CD8-positive, alpha-beta memory T cell (primary cell): ENCODE measurements around the gene DAG1. TPM values are rescaled to one million over a fixed set of nuclear protein-coding genes. Genes with fewer than 3 reads are reported as not detected.

Source experiments
- CTCF ChIA-PET: fragments of 350-600 bp; sonication (Branson Sonifier 250); formaldehyde crosslinking; loops from one replicate; lab custom pipeline; 2021; ENCODE audit warnings: antibody characterized with exemption; lab: Charles Lee
- POLR2A ChIA-PET: fragments of 350-600 bp; sonication (Branson Sonifier 250); formaldehyde crosslinking; loops from one replicate; lab custom pipeline; 2021; ENCODE audit warnings: antibody characterized with exemption; lab: Charles Lee
- DNase-seq, 5 donors: peaks; one replicate each; pipeline versions ENCODE4 v3.0.0 to v3.0.0-alpha.2; 2020 to 2022; ENCODE audit warnings: mixed read lengths in 1 of 5
- H3K27ac ChIP-seq: one replicate; pipeline ENCODE4 v1.7.0; 2013; ENCODE audit warnings: low read depth, mild to moderate bottlenecking, low read length, moderate library complexity
- H3K27me3 ChIP-seq: 2 replicates; pipeline ENCODE4 v1.7.0; 2013; ENCODE audit warnings: low read length, mild to moderate bottlenecking; ENCODE audit not compliant: insufficient read depth, poor library complexity, severe bottlenecking
- H3K36me3 ChIP-seq: 2 replicates; pipeline ENCODE4 v1.7.0; 2013; ENCODE audit warnings: mild to moderate bottlenecking, low read length, moderate library complexity; ENCODE audit not compliant: insufficient read depth
- H3K4me1 ChIP-seq: 2 replicates; pipeline ENCODE4 v1.7.0; 2013; ENCODE audit warnings: mild to moderate bottlenecking, low read length, moderate library complexity; ENCODE audit not compliant: insufficient read depth
- H3K4me3 ChIP-seq: 2 replicates; pipeline ENCODE4 v1.7.0; 2013; ENCODE audit warnings: mild to moderate bottlenecking, low read length
- H3K9me3 ChIP-seq: 2 replicates; pipeline ENCODE4 v1.7.0; 2013; ENCODE audit warnings: mild to moderate bottlenecking, low read length
- H3K27ac Mint-ChIP-seq, 8 donors: one replicate each; pipeline ENCODE4 v1.8.0; 2020 to 2021; ENCODE audit warnings: mixed read lengths in 8 of 8, mild to moderate bottlenecking in 6 of 8, inconsistent platforms in 3 of 8, moderate library complexity in 3 of 8
- H3K27me3 Mint-ChIP-seq, 2 donors: one replicate each; pipeline ENCODE4 v1.8.0; 2020 to 2021; ENCODE audit warnings: mixed read lengths in 2 of 2, mild to moderate bottlenecking in 1 of 2, moderate library complexity in 1 of 2
- H3K36me3 Mint-ChIP-seq, 3 donors: one replicate each; pipeline ENCODE4 v1.8.0; 2020 to 2021; ENCODE audit warnings: mixed read lengths in 3 of 3, inconsistent platforms in 1 of 3, mild to moderate bottlenecking in 1 of 3
- H3K4me1 Mint-ChIP-seq, 3 donors: one replicate each; pipeline ENCODE4 v1.8.0; 2020 to 2021; ENCODE audit warnings: mixed read lengths in 3 of 3, inconsistent platforms in 1 of 3, mild to moderate bottlenecking in 1 of 3
- H3K4me3 Mint-ChIP-seq, 7 donors: one replicate each; pipeline ENCODE4 v1.8.0; 2020 to 2021; ENCODE audit warnings: mixed read lengths in 7 of 7, mild to moderate bottlenecking in 6 of 7, moderate library complexity in 4 of 7, inconsistent platforms in 2 of 7
- H3K9me3 Mint-ChIP-seq, 5 donors: one replicate each; pipeline ENCODE4 v1.8.0; 2020 to 2022; ENCODE audit warnings: mixed read lengths in 5 of 5, mild to moderate bottlenecking in 3 of 5, moderate library complexity in 2 of 5, inconsistent platforms in 1 of 5
- polyA plus RNA-seq: library from polyadenylated mRNA; unstranded; fragments of 300-500 nt; fragmentation: Illumina TruSeq; gene quantifications from one replicate; pipeline ENCODE4 v1.2.3, GENCODE V29; 2021
- total RNA-seq, 2 experiments: library from RNA; stranded (reverse); gene quantifications; one replicate each; pipeline ENCODE4 v1.2.3, GENCODE V29; 2021

Gene DAG1
- total and polyA plus RNA-seq, 3 experiments from 2014 or later, result 7.5 to 21.2 (median 20.9) TPM

DNA sequence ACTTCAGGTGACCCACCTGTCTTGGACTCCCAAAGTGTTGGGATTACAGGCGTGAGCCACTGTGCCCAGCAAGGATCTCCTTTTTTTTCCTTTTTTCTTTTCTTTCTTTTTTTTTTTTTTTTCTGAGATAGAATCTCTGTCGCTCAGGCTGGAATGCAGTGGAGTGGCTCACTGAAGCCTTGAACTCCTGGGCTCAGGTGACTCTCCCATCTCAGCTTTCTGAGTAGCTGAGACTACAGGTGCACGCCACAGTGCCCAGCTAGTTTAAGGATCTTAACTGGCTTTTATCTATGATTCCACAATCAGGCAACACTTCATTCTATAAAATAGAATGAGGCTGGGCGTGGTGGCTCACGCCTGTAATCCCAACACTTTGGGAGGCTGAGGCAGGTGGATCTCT, 24.7 kb upstream of the DAG1 start:
- H3K27me3 Mint-ChIP-seq, result no peaks in the 10 kb centered on the region
- no peak for DNase-seq
- H3K9me3 Mint-ChIP-seq, result no peaks in the 10 kb centered on the region
- H3K4me1 Mint-ChIP-seq, result peaks cover 10 to 18% (median 12%) of the 10 kb centered on the region in 3 donors
- POLR2A ChIA-PET, result interaction anchor here (0.6 kb wide), 1 partner anchor 304 kb away, joined by 6 read pairs; no protein-coding TSS in a partner anchor
- Histone ChIP-seq H3K9me3 (no peaks in the 10 kb centered on the region), H3K27ac (no peak overlapping the region), H3K4me3 (no peak overlapping the region), H3K4me1 (peaks cover 20% of the 10 kb centered on the region), H3K27me3 (no peaks in the 10 kb centered on the region), H3K36me3 (no peaks in the 10 kb centered on the region)
- CTCF ChIA-PET, result interaction anchor here (0.6 to 3.1 kb wide), 5 partner anchors 30 to 274 kb away, joined by 3 to 27 read pairs (median 4); partner anchors contain the start of genes KLHDC8B and USP4
- H3K36me3 Mint-ChIP-seq, result no peaks in the 10 kb centered on the region
- no peak overlapping the region for H3K4me3 Mint-ChIP-seq
- peak overlapping the region in 3 of 8 donors; percentile 35 to 95 (median 60) for H3K27ac Mint-ChIP-seq

DNA sequence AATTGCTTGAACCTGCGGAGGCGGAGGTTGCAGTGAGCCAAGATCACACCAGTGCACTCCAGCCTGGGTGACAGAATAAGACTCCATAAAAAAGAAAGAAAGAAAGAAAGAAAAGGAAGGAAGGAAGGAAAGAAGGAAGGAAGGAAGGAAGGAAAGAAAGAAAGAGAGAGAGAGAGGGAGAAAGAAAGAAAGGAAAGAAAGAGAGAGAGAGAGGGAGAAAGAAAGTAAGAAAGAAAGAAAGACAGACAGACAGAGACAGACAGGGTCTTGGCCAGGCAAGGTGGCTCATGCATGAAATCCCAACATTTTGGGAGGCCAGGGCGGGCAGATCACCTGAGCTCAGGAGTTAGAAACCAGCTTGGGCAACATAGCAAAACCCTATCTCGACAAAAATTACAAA, 16.4 kb upstream of the DAG1 start:
- POLR2A ChIA-PET, result interaction anchor here (0.9 kb wide), 1 partner anchor 16 kb away, joined by 4 read pairs; no protein-coding TSS in a partner anchor
- Mint-ChIP-seq H3K27me3 (no peaks in the 10 kb centered on the region), H3K4me1 (peaks cover 4 to 5% (median 4%) of the 10 kb centered on the region in 3 donors), H3K36me3 (no peaks in the 10 kb centered on the region), H3K27ac (peak overlapping the region in 1 of 8 donors; percentile 4), H3K9me3 (no peaks in the 10 kb centered on the region), H3K4me3 (no peak overlapping the region)
- H3K9me3 ChIP-seq, result no peaks in the 10 kb centered on the region
- H3K4me3 ChIP-seq, result no peak overlapping the region
- DNase-seq, result no peak
- no peaks in the 10 kb centered on the region for H3K27me3 ChIP-seq
- H3K36me3 ChIP-seq, result no peaks in the 10 kb centered on the region
- CTCF ChIA-PET, result interaction anchor here (0.9 to 2.6 kb wide), 3 partner anchors 14 to 114 kb away, joined by 4 to 11 read pairs (median 4); partner anchors contain the start of gene USP4
- no peak overlapping the region for H3K27ac ChIP-seq
- no peaks in the 10 kb centered on the region for H3K4me1 ChIP-seq

GRCh38 chr3:49454458-49454857, 15.6 kb upstream of the DAG1 start:
- DNase-seq, result no peak
- H3K27me3 Mint-ChIP-seq, result no peaks in the 10 kb centered on the region
- no peak overlapping the region for H3K4me3 Mint-ChIP-seq
- no peaks in the 10 kb centered on the region for H3K9me3 ChIP-seq
- no peak overlapping the region for H3K4me3 ChIP-seq
- no peaks in the 10 kb centered on the region for H3K27me3 ChIP-seq
- no peaks in the 10 kb centered on the region for H3K9me3 Mint-ChIP-seq
- H3K27ac ChIP-seq, result no peak overlapping the region
- H3K36me3 Mint-ChIP-seq, result no peaks in the 10 kb centered on the region
- no peaks in the 10 kb centered on the region for H3K4me1 Mint-ChIP-seq
- CTCF ChIA-PET, result interaction anchor here (0.9 to 2.6 kb wide), 2 partner anchors 13 to 114 kb away, joined by 4 to 11 read pairs; partner anchors contain the start of gene USP4
- POLR2A ChIA-PET, result interaction anchor here (0.9 kb wide), 1 partner anchor 15 kb away, joined by 4 read pairs; no protein-coding TSS in a partner anchor
- no peaks in the 10 kb centered on the region for H3K4me1 ChIP-seq
- H3K27ac Mint-ChIP-seq, result peak overlapping the region in 3 of 8 donors; percentile 2 to 79 (median 61)
- no peaks in the 10 kb centered on the region for H3K36me3 ChIP-seq

GRCh38 chr3:49454898-49455681, 15.0 kb upstream of the DAG1 start:
- no peak for DNase-seq
- H3K36me3 ChIP-seq, result no peaks in the 10 kb centered on the region
- POLR2A ChIA-PET, result no interaction called here
- no peaks in the 10 kb centered on the region for H3K4me1 ChIP-seq
- no peak overlapping the region for H3K4me3 ChIP-seq
- no peaks in the 10 kb centered on the region for H3K27me3 ChIP-seq
- Mint-ChIP-seq H3K27me3 (no peaks in the 10 kb centered on the region), H3K9me3 (no peaks in the 10 kb centered on the region), H3K27ac (peak overlapping the region in 1 of 8 donors; percentile 12), H3K36me3 (no peaks in the 10 kb centered on the region), H3K4me3 (no peak overlapping the region), H3K4me1 (no peaks in the 10 kb centered on the region)
- no peaks in the 10 kb centered on the region for H3K9me3 ChIP-seq
- CTCF ChIA-PET, result interaction anchor here (2.6 kb wide), 1 partner anchor 115 kb away, joined by 11 read pairs; the partner anchor contains the start of gene USP4
- H3K27ac ChIP-seq, result no peak overlapping the region

DNA sequence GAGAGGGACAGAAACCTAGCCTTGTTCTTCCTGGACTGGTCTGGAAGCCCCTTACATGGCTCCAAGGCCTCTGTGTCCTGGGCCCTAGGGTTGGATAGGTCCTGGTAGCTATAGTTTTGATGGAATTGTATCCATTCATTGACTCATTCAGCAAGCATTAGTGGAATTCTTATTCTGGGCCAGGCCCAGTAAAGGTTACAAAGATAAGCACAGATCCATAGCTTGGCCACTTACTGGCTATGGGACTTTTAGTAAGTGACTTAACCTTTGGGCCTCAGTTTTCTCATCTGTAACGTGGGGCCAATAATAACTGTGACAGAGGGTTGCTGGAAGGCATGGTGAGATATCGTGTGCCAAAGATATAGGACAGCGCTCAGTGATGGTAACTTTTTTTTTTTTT, 13.6 kb upstream of the DAG1 start:
- Mint-ChIP-seq H3K9me3 (no peaks in the 10 kb centered on the region), H3K27ac (no peak overlapping the region), H3K27me3 (no peaks in the 10 kb centered on the region), H3K4me3 (no peak overlapping the region), H3K36me3 (no peaks in the 10 kb centered on the region), H3K4me1 (no peaks in the 10 kb centered on the region)
- DNase-seq, result no peak
- no peaks in the 10 kb centered on the region for H3K9me3 ChIP-seq
- no peak overlapping the region for H3K4me3 ChIP-seq
- H3K27ac ChIP-seq, result no peak overlapping the region
- ChIA-PET CTCF (interaction anchor here (0.6 kb wide), 1 partner anchor 116 kb away, joined by 3 read pairs; the partner anchor contains the start of gene USP4), POLR2A (no interaction called here)
- no peaks in the 10 kb centered on the region for H3K4me1 ChIP-seq
- no peaks in the 10 kb centered on the region for H3K27me3 ChIP-seq
- no peaks in the 10 kb centered on the region for H3K36me3 ChIP-seq

DNA sequence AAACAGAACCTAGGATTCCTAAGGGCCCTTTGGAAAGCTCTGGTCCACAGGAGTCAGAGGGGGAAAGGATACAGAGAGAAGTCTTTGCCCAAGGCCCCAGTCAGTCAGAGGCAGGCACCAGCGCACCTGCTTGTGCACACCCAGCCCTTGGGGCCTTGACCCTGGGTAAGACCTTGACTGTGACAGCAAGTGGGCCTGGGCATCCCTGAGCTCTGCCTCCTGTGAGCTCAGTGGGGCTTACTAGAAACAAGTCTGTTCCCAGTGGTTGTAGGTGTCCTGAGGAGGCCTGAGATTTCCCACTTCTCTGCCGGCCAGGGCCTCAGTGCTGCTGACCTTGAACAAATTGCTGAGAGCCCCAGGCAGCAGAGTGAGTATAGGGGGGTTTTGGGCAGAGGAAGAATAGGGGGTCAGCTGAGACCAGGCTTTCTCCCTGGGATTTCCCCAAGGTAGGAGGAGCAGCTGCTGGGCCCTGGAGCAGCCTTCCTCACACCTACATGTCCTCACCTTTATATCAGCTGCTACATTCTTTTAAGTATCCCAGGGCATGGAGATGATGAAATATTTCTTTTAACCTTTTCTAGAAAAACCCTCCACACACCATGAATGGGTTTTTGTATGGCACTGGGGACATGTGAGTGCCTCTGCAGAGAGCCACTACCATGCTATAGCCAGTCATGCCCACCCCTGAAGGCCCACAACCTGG, 9.7 kb upstream of the DAG1 start:
- H3K27ac Mint-ChIP-seq, result peak overlapping the region in 1 of 8 donors; percentile 54
- no peaks in the 10 kb centered on the region for H3K36me3 Mint-ChIP-seq
- CTCF ChIA-PET, result interaction anchor here (2.0 to 2.3 kb wide), 2 partner anchors 11 to 120 kb away, joined by 4 to 8 read pairs; partner anchors contain the start of gene USP4
- H3K27me3 Mint-ChIP-seq, result no peaks in the 10 kb centered on the region
- no peaks in the 10 kb centered on the region for H3K4me1 ChIP-seq
- no peak for DNase-seq
- H3K4me3 Mint-ChIP-seq, result no peak overlapping the region
- H3K4me3 ChIP-seq, result no peak overlapping the region
- POLR2A ChIA-PET, result no interaction called here
- no peak overlapping the region for H3K27ac ChIP-seq
- H3K36me3 ChIP-seq, result no peaks in the 10 kb centered on the region
- H3K9me3 ChIP-seq, result no peaks in the 10 kb centered on the region
- H3K4me1 Mint-ChIP-seq, result no peaks in the 10 kb centered on the region
- H3K27me3 ChIP-seq, result no peaks in the 10 kb centered on the region
- H3K9me3 Mint-ChIP-seq, result no peaks in the 10 kb centered on the region

- no peak overlapping the region for H3K4me3 Mint-ChIP-seq
- H3K27ac Mint-ChIP-seq, result no peak overlapping the region
- no peaks in the 10 kb centered on the region for H3K36me3 ChIP-seq
- H3K27ac ChIP-seq, result no peak overlapping the region
- no peaks in the 10 kb centered on the region for H3K27me3 ChIP-seq
- no peaks in the 10 kb centered on the region for H3K9me3 Mint-ChIP-seq
- H3K4me1 Mint-ChIP-seq, result no peaks in the 10 kb centered on the region
- no peaks in the 10 kb centered on the region for H3K9me3 ChIP-seq
- DNase-seq, result no peak
- no peaks in the 10 kb centered on the region for H3K4me1 ChIP-seq
- H3K36me3 Mint-ChIP-seq, result no peaks in the 10 kb centered on the region
- no peak overlapping the region for H3K4me3 ChIP-seq
- CTCF ChIA-PET, result interaction anchor here (1.1 to 2.0 kb wide), 2 partner anchors 9 to 12 kb away, joined by 3 to 8 read pairs; partner anchors contain the start of gene DAG1
- POLR2A ChIA-PET, result no interaction called here
- no peaks in the 10 kb centered on the region for H3K27me3 Mint-ChIP-seq
Measured at GRCh38 chr3:49460956-49461355, 9.1 kb upstream of the DAG1 start.
